SU-DHL-6 (cell line): ENCODE data around the gene THUMPD3.

Experiments
- H2AFZ ChIP-seq: fragments of 200-600 bp; sonication (generic); 2 replicates; pipeline ENCODE4 v1.6.1; 2014; ENCODE audit warnings: low read depth, mild to moderate bottlenecking, moderate library complexity, mixed read lengths, antibody characterized with exemption, low read length; ENCODE audit not compliant: severe bottlenecking
- H3F3A ChIP-seq: fragments of 200-600 bp; shearing (Covaris generic); 2 replicates; pipeline ENCODE4 v1.6.0; 2016; ENCODE audit warnings: antibody characterized with exemption, mild to moderate bottlenecking; ENCODE audit not compliant: insufficient read depth
- H3K27ac ChIP-seq: fragments of 200-600 bp; sonication (generic); 2 replicates; pipeline ENCODE4 v1.5.1; 2016; ENCODE audit warnings: low read depth, mild to moderate bottlenecking, low read length, moderate library complexity, mixed read lengths
- H3K27me3 ChIP-seq: fragments of 200-600 bp; sonication (generic), shearing (Covaris generic); 2 replicates; pipeline ENCODE4 v1.6.0; 2014; ENCODE audit warnings: mild to moderate bottlenecking, low read length
- H3K36me3 ChIP-seq: fragments of 200-600 bp; sonication (generic); 2 replicates; pipeline ENCODE4 v1.6.1; 2014; ENCODE audit warnings: mild to moderate bottlenecking, low read length, mixed read lengths
- H3K4me2 ChIP-seq: fragments of 300-600, 200-600 bp; shearing (Covaris generic), sonication (generic); 2 replicates; pipeline ENCODE4 v1.6.0; 2014; ENCODE audit warnings: low read length, low read depth, mild to moderate bottlenecking; ENCODE audit not compliant: poor library complexity, severe bottlenecking
- H3K4me3 ChIP-seq: fragments of 200-600 bp; sonication (generic); 2 replicates; pipeline ENCODE4 v1.5.1; 2014; ENCODE audit warnings: antibody characterized with exemption, low read length, mild to moderate bottlenecking, mixed read lengths; ENCODE audit not compliant: insufficient read depth, poor library complexity, severe bottlenecking
- H3K79me2 ChIP-seq: fragments of 200-600 bp; sonication (generic); 2 replicates; pipeline ENCODE4 v1.6.1; 2014; ENCODE audit warnings: mild to moderate bottlenecking, low read length, moderate library complexity; ENCODE audit not compliant: insufficient read depth
- H3K9ac ChIP-seq: fragments of 200-600 bp; sonication (generic); 2 replicates; pipeline ENCODE4 v1.7.0; 2014; ENCODE audit warnings: mild to moderate bottlenecking, low read length
- H3K9me2 ChIP-seq: fragments of 200-600 bp; sonication (generic); replicated peaks from 2 replicates; pipeline ENCODE4 v1.6.1; 2014; ENCODE audit warnings: low read length; ENCODE audit not compliant: insufficient read depth
- H3K9me3 ChIP-seq: fragments of 200-600 bp; sonication (generic); 2 replicates; pipeline ENCODE4 v1.6.1; 2014; ENCODE audit warnings: low read length, mixed read lengths; ENCODE audit not compliant: insufficient read depth
- H4K20me1 ChIP-seq: fragments of 200-600 bp; sonication (generic); 2 replicates; pipeline ENCODE4 v1.6.1; 2014; ENCODE audit warnings: low read depth, mild to moderate bottlenecking, antibody characterized with exemption, low read length, moderate library complexity, mixed read lengths
- EZH2phosphoT487 ChIP-seq: fragments of 200-600 bp; sonication (generic), shearing (Covaris generic); conservative IDR thresholded peaks from 2 replicates; pipeline ENCODE4 v1.6.1; 2018; ENCODE audit warnings: mild to moderate bottlenecking, antibody characterized with exemption, low read length, moderate library complexity, mixed read lengths
- TF ChIP-seq, protein P1 (sequence below): fragments of 200-600 bp; sonication (generic); IDR thresholded peaks from one replicate; pipeline ENCODE4 v1.5.1; 2017; ENCODE audit warnings: antibody characterized with exemption, mild to moderate bottlenecking, low read length, moderate library complexity; ENCODE audit not compliant: insufficient read depth, poor library complexity, severe bottlenecking

Gene THUMPD3

DNA sequence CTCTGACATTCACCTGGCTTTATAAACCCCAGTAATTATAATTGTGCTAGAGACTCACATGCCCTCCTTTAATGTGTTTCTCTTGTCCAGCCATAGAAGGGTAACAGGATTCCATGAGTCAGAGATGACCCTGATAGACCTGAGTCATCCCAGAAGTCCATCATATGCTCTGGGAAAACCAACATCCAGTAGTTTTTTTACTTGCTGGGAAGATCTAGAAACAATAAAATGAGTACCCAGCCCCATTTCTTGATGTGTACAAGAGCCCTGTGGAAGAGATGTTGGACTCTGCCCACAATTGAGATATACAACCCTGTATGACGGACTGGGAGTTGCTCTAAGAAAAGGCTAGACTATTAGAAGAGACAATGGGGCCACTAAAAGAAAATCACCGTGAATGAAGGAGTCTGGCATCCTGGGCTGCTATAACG, 22.4 kb upstream of the THUMPD3 start:
- Histone ChIP-seq H3K9me2 (no peaks in the 10 kb centered on the region), H2AFZ (no peak overlapping the region), H4K20me1 (no peaks in the 10 kb centered on the region), H3K9me3 (no peaks in the 10 kb centered on the region), H3K4me3 (no peak overlapping the region), H3K27ac (no peak overlapping the region), H3K27me3 (no peaks in the 10 kb centered on the region), H3K4me2 (no peak overlapping the region), H3F3A (no peaks in the 10 kb centered on the region), H3K9ac (no peak overlapping the region), H3K36me3 (no peaks in the 10 kb centered on the region), H3K79me2 (no peaks in the 10 kb centered on the region)
- TF ChIP-seq, protein P1, sequence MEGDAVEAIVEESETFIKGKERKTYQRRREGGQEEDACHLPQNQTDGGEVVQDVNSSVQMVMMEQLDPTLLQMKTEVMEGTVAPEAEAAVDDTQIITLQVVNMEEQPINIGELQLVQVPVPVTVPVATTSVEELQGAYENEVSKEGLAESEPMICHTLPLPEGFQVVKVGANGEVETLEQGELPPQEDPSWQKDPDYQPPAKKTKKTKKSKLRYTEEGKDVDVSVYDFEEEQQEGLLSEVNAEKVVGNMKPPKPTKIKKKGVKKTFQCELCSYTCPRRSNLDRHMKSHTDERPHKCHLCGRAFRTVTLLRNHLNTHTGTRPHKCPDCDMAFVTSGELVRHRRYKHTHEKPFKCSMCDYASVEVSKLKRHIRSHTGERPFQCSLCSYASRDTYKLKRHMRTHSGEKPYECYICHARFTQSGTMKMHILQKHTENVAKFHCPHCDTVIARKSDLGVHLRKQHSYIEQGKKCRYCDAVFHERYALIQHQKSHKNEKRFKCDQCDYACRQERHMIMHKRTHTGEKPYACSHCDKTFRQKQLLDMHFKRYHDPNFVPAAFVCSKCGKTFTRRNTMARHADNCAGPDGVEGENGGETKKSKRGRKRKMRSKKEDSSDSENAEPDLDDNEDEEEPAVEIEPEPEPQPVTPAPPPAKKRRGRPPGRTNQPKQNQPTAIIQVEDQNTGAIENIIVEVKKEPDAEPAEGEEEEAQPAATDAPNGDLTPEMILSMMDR = no peak
- no peak for TF ChIP-seq EZH2phosphoT487

DNA sequence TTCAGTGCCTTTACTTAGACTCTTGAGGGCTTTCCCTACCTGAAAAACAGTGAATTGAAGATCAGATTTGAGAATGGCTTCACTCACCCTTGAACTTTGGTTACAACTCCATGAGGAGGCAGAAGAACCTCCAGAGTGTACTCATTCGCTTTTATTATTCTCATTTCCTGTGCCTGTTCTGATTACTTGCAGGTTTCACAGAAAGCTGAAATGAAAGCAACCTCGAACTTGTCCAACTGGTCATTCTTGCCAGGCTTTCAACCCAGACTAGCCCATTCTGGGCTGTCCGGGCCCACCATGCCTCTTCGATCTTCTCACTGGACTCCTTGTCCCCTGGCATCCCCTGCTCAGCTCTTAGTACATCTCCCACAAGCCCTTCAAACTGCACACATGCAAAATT, 20.2 kb upstream of the THUMPD3 start:
- no peak overlapping the region for H3K9ac ChIP-seq
- H3K4me2 ChIP-seq = no peak overlapping the region
- no peaks in the 10 kb centered on the region for H3K9me3 ChIP-seq
- TF ChIP-seq, protein P1 = no peak
- no peak for TF ChIP-seq EZH2phosphoT487
- no peaks in the 10 kb centered on the region for H3K27me3 ChIP-seq
- no peaks in the 10 kb centered on the region for H3F3A ChIP-seq
- no peak overlapping the region for H2AFZ ChIP-seq
- no peaks in the 10 kb centered on the region for H3K79me2 ChIP-seq
- no peaks in the 10 kb centered on the region for H4K20me1 ChIP-seq
- no peaks in the 10 kb centered on the region for H3K36me3 ChIP-seq
- no peak overlapping the region for H3K4me3 ChIP-seq
- H3K9me2 ChIP-seq = no peaks in the 10 kb centered on the region
- H3K27ac ChIP-seq = no peak overlapping the region

GRCh38 chr3:9343115-9343514, 19.7 kb upstream of the THUMPD3 start:
- Histone ChIP-seq H3K9ac (no peak overlapping the region), H3K4me3 (no peak overlapping the region), H3K27me3 (no peaks in the 10 kb centered on the region), H2AFZ (no peak overlapping the region), H3K4me2 (no peak overlapping the region), H3K27ac (no peak overlapping the region), H3K36me3 (no peaks in the 10 kb centered on the region), H3K79me2 (no peaks in the 10 kb centered on the region), H4K20me1 (no peaks in the 10 kb centered on the region), H3F3A (no peaks in the 10 kb centered on the region), H3K9me2 (no peaks in the 10 kb centered on the region), H3K9me3 (no peaks in the 10 kb centered on the region)
- no peak for TF ChIP-seq EZH2phosphoT487
- TF ChIP-seq, protein P1 = no peak
